ENCODE results near the gene FOXO1.

The FOXO1 gene

GRCh38 chr13:40572961-40573360, 93.5 kb downstream of the FOXO1 start:
- DNase-seq: no peak

DNA sequence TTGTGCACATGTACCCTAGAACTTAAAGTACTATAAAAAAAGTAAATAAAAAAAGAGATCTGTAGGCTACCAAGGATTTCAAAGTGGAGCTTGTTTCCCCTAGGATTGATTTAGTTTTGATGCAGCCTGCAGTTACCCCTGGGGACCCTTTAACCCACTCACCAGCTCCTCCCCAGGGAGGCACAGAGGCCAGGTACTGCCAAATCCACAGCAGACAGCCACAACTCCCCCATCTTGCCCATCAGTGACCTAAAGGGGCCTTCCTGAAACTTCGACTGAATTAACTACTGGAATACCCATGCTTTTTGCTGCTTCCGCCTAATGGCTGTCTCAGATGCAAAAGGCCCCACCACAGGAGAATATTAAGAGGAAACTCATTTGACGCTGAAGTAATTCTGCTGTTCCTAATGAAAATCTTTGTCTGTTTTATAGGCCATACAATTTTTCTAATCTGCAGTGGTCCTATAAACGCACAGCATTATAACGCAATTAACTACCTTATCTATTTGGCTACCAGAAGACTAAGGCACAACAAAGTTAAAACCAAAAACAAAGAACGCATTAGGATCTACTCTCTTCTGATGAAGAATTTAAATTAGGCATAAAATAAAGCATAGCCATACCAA, 95.0 kb downstream of the FOXO1 start:
- DNase-seq: no peak

DNA sequence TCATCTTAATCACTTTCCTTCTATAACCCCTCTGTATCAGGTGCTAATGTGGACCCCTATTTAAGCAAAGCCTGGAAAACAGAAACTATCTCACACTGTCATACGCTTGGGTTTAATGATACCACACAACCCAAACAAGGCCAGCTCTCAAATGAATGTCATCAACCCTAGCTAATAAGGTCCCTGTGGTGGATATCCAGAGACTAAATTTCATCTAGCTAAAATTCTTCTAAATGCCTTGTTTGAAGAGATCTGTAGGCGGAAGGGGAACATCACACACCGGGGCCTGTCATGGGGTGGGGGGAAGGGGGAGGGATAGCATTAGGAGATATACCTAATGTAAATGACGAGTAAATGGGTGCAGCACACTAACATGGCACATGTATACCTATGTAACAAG, 95.5 kb downstream of the FOXO1 start:
- DNase-seq: no peak

- no peak for DNase-seq
These were observed 97.5 kb downstream of the FOXO1 start for GRCh38 chr13:40569024-40569350.

DNA sequence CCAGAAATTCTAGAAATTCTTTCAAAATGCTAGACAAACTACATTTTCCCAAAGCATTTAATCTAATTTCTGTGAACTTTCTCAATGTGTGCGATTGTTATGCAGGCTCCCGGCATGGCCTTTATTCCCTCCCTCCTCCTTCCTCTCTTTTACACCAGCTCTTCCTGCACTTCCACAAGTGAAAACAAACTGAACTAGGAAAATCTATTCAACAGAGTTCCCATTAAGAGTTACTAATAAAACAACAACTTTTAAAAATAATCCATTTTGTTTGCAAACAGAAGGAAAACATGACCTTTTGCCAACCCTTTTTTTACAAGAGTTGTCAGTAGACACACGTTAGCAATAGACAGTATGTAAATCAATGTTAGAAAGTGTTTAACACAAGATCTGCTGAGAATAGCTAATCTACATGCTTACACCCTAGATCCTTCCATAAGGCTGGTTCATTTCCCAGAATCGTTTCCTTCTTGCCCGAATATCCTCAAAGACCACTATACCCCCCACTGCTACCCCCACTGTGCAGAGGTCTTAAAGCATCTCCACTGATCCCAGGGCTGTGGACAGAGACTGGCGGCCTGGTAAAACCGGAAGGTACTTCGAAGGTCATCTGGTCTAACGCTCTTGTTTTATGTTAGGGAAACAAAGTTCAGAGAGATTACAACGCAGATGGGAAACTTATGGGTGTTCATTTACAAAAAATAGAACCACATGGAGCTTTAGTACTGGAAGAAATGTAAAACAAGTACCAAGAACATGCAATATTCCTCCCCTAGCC, 98.0 kb downstream of the FOXO1 start:
- no peak for DNase-seq

DNA sequence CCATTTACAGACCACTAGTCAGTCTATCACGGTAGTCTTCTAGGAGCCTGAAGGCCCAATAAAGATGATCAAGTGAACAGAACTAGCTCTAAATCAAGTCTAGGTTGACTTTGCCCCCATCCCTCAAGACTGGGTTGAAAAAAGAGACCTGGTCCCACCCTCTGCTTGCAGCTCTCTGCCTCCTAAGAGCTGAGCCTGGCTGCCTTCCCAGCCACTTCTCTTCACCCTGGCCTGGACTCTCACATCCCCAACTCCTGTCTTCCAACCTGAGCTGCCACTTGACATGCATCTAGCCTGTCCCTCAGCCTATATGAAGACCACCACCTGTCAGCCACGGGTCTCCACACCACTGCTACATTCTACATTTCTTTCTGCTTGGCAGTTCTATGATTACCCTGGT, 99.6 kb downstream of the FOXO1 start:
- no peak for DNase-seq

- DNase-seq: no peak
These were observed 100.9 kb downstream of the FOXO1 start for GRCh38 chr13:40565282-40566148.

DNA sequence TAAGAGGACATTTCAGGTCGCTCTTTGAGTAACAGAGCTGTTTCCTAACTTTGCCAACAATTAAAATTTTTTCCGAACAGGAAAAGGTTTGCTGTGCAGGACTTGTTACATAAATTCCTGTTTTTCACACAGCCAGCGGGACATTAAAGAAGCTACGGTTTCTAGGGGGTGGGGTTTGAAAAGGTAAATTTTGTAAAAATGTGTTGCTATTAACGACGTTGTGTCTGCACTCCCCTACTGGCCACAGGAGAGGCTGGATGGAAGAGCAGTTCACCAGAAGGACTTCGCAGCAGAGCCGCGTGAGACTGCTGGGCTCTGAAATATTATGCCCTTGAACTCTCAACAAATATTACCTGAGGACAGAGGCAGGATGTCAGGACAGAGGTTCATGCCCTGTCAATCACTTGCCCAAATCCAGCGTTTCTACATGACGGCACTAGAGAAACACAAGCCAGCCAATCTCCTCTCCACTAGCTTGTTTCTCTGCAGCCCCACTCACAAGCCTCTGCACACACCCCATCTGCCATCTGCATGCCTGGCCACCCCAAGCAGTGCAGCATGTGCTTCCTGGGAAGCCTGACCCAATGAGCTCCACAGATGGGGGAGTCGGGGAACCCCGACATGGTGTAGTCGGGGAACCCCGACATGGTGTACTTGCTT, 102.0 kb downstream of the FOXO1 start:
- no peak for DNase-seq

GRCh38 chr13:40563350-40564125, 102.9 kb downstream of the FOXO1 start:
- DNase-seq: no peak

DNA sequence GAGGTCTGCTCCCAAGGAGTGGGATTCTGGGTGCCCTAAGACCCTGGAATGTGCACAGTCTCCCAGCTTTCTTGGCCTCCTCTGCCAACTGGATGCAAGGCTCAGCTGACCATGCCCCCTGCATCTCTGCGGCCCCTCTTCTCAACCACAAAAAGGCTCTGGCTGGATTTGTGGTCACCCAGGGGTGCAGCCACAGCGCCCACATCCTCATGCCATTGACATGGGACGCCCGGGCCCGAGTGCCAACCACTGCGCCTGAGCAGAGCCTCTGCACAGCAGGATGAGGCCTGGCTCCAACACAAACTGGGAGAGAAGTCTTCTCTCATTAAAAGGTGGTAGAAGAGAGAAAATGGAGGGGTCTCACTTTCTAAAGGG, 103.5 kb downstream of the FOXO1 start:
- peak in 2 of 5 experiments; percentile 6 to 62 for DNase-seq

GRCh38 chr13:40559915-40560314, 106.5 kb downstream of the FOXO1 start:
- DNase-seq: no peak

GRCh38 chr13:40558656-40559055, 107.8 kb downstream of the FOXO1 start:
- DNase-seq: no peak

DNA sequence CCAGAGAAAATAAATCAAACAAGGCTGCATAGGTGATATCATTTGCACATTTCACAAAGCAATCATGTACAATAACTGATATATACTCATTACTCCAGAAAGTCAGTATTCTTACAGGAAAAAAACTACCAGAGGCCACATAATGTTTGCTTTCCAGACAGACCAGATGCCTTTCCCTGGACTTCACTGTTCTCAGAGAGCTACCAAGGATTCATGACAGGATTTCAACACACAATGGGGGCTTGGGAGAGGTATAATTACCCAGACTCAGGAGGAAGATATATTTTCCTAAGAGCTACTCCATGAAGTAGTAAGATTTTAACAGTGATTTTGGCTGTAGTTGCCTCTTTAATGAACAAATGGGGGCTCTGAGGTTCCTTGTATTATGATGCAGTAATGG, 110.0 kb downstream of the FOXO1 start:
- no peak for DNase-seq

GRCh38 chr13:40553356-40553755, 113.1 kb downstream of the FOXO1 start:
- no peak for DNase-seq

GRCh38 chr13:40552895-40553294, 113.5 kb downstream of the FOXO1 start:
- DNase-seq: no peak

DNA sequence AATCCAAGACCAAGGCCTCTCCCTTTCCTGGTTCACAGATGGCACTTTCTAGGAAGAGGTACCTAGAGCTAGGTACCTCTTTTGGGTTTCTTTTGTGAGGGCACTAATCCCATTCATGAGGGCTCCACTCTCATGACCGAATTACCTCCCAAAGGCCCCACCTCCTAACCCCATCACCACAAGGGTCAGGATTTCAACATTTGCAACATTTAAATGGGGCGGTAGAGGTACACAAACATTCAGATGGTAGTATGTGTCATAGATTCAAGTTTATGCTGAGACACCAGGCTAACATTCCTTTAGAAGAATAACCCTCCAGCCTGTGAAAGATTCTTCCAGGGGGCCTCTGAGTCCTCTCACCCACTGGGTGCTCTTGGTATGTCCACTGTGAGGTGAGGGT, 116.3 kb downstream of the FOXO1 start:
- DNase-seq: no peak

- DNase-seq: no peak
These were observed 116.8 kb downstream of the FOXO1 start for GRCh38 chr13:40549500-40550094.

- DNase-seq: no peak
These were observed 118.7 kb downstream of the FOXO1 start for GRCh38 chr13:40547591-40548315.

DNA sequence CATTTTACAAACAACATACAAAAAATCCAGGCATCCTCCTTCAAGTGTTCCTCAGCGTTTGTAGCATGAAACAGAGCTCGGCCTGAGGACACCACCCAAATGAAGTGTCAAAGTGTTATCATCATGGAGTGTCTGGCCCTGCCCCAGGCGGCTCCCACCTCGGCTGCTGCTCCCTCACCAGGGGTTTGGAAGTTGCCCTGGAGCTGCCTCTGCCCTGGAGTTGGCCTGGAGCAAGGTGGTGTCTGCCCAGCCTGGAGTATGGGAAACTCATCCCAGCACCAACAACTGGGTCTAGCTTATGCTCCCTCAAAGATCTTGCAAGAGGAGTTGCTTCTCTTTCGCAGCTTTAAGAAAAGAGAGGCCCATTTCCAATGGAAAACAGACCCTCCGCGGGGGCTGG, 120.4 kb downstream of the FOXO1 start:
- DNase-seq: no peak

DNA sequence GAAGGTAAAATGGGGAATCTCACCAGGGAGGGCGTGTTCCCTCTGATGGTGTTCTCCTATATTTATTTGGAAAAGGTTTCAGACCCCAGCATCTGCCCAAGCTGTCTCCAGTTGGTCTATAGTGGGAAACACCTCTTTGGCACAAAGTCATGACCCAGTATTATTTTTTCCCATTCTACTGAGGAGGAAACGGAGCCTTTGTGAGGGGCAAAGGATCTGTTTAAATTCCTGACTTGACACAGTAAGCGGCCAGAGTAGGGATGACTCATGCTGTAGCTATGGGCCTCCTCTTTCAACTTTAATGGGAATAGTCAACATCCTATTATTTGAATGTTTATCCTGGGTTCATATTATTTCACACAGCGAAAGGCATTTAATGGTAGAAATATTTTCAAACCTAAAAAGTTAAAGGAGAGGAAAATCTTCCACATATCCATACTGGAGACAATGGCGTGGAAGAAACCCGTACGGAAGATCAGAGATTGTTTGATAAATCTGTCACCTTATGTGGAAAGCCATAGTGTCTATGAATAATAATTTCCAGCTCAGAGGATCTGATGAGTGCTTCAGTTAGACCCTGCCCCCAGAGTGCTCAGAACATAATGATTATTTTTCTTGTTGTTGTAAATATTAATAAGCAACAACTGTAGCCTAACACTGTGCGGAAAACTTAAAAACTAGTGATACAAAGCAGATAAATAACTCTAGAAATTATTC, 126.0 kb downstream of the FOXO1 start:
- no peak for DNase-seq
